Stimulated activated naive CD4-positive, alpha-beta T cell treated with Interleukin-2 at 50 U/mL for 16 hours (primary cell): ENCODE results near the gene MED12L.

Experiments used
- DNase-seq: peaks from one replicate; lab custom pipeline; 2025; lab: John Stamatoyannopoulos, UW

MED12L gene

DNA sequence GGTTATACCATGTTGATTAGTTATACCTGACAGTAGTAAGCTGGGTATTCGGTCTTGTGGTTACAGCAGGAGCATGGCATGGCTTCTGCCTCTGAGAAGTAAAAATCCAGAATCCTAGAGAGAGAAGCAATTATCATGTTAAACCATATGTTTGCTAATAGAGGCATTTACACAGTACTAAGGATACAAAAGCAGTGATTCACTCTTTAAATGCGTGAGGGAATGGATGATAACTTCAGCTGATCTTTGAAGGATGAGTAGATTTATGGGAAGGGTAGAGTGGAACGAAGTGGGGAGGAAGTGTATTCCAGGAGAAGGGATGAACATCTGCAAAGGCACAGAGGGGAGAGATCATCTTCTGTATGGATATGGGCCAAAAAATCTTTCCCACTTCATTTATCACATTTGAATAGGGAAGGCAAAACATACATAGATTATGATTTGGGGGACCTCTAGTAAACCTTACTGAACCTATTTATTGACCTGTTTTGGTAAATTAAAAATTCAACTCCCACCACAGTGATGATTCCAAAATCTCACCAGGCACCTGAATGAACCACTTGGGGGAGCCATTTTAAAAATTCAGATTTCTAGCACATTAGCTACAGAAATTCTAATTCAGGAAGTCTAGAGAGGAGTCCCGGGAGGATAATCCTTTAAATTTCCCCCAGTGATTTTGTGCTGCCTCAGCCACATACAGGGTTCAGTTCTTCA is 340.3 kb downstream of the MED12L start:
- no peak for DNase-seq

DNA sequence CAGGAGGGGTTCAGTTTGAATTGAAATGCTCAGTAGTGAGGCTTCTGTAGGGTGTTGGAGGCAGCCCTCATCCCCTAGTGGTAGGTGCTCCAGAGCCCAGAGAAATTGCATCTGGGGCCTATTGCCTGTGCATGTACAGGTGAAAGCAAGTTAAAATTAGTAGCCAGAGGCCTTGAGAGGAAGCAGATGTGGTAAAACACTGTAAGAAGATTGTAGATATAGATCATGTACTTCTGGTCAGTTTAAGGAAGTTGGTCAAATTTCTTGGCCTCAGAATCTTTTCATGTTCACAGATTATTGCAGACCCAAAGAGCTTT is 340.8 kb downstream of the MED12L start:
- DNase-seq: no peak

DNA sequence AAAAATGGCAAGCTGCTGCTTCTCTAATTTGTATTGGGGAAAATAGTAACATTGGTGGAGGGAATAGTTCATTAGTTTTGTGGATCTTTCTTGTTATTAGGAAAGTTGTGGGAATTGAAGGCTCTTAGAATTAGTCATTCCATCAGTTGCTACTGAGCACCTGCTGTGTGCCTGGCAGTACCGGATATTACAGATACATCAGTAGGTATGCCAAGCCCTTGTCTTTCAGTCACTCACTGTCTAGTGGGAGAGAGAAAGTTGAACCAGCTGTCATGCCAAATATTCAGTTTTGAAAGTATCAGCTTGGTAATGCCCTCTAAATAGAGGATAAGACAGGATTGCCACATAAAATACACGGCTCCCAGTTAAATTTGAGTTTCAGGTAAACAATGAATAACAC is 342.9 kb downstream of the MED12L start:
- DNase-seq: no peak

DNA sequence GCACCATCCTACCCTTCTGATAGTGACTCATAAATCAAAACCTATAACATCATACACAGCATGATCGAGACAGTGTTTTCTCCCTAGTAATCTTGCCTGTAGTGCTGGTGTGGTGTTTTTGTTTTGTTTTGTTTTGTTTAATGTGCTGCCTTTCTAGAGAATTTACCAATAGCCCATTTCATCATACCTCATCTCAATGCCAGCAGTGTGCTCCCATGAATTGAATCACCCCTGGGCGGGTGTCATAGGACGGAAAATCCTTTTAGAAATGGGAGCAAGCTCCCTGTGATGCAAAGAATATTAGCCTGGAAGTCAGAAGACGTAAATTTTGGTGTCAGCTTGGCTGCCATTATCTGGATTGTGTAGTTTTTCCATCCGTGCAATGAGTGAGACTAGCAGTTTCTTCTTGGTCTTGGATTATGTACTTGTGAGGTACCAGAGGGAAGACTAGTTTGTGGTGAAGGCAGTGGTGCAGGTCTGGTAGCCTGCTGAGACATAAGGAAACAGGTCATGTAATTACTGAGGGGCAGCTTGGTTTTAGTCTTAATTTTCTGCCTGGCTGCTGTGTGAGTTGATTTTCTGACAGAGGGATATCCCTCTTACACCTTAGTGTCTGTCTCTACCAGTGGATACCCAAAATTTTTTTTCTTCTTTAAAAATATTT is 345.5 kb downstream of the MED12L start:
- DNase-seq: no peak

DNA sequence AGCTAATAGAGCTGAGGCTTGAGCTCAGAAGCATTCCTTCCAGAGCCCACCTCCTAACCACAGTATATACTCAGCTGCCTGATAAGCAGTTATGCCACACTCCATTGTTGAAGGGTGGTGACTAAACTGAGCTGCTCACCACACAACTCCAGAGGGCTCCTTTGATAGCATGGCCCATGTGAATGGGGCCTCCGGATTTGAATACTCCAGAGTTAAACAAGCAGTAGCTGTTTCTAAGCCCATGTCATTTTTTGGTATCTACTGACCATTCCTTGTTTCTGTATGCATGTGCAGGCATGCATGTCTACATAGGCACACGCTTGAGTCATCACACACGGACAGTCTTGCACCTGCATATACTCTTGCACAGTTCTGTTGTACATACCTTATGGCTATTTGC is 346.5 kb downstream of the MED12L start:
- no peak for DNase-seq

DNA sequence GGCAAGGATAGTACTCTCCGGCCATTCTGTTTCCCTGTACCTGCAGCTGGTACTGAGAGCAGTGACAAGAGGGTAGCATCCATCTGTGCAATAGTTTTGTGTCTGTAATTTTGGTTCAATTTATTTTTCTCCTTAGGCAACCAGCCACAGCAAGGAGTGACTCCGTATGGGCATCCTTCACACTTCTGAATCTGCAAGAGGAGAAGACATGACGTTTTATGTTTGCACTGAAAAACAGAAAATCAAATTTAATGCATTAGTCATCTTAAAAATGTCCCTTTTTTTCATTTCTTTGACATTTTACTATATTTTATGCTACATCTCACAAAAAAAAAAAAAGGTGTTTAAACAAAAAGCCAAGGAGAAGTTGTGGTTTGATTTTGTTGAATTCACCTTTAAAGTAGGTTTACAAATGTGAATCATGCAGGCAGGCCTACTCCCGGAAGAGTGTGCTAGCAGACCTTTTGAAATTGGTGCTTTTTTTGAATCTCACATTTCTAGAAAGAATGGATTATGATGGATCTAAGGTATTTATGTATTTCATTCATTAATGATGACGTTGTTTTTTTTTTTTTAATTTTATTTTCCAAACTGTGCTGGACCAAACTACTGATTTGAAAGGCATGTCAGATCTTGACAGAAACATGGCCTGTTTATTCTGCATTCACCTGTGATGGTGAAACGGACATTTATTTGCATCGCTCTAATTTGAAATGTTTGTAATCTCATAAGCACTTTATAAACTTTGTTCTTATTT is 347.3 kb downstream of the MED12L start:
- no peak for DNase-seq

DNA sequence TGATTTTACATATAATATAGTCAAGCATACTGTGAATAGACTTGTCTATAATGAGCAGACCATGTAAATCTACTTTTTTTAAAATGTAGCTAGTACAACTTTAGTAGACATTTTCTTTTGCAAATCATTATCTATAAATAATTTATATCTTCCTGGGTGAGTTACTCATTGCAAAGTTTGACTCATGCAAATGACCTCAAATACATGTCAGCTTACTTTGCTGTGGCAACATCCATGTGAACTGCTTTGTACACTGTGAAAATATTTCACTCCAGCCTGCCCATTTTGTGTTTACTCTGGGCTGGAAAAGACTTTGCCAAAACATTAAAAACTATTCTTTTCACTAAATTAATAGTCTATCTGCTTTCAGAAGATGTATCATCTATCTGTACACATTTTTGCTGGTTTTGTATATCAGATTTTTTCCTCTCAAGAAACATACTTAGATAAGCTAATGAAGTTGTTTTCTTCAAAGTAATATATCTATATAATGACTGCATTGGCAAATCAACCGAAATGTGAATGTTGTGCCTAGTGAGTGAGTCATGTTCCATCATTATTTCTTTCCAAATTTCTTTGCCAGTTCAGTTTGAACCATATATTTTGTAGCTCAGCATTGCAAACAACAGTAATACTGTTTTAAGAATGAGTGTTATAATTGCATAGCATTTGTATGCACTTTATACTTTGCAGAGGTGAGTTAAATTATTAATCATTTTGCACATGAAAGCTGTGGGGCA is 348.9 kb downstream of the MED12L start:
- DNase-seq: no peak

DNA sequence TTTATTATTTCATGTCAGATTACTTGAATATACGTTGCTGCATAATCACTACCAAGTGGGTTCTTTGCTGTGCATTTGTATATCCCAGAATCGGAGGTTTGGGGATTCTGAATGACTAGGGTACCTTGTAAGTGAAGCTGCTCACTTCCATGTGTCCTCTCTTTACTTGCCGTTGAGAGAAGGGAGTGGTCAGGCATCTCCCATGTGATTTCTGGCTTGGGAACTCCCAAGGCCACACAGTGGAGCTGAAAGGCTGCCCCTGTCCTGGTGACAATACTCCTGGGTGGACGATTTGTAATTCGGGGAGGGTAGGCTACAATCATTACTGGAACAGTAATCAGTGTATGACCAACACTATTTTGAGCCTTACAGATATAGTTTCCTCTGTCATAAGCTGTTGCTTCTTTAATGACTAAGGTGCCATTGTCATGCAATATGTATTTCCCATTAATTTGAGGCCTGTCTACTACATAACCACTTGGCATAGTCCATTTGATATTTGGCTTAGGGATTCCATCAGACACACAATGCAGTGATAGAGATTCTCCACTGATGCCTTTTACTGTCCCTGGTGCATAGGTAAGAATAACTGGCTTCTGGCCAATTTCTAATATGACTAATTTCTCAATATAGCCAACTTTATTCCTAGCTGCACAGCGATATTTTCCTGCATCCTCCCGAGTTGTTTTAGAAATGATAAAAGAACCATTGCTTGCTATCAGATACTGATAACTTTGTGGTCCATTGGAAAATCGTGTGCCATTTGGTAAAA is 351.4 kb downstream of the MED12L start:
- no peak for DNase-seq

DNA sequence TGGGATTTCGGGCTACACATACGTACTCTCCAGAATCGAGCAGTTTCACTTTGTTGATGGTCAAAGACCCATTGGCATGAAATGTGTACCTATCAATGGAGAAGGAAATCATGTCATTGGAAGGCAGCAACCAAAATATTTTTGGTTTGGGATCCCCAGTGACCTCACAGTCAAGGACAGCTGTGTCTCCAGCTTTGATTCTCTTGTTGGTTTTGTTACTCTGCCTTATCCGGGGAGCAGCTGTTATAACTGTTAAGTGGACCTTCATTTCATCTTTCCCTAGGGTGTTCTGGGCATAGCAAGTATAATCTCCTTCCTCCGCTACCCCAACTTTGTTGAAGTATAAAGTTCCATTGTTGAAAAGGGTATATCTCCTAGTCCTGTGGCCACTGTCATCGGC is 352.4 kb downstream of the MED12L start:
- DNase-seq: no peak

DNA sequence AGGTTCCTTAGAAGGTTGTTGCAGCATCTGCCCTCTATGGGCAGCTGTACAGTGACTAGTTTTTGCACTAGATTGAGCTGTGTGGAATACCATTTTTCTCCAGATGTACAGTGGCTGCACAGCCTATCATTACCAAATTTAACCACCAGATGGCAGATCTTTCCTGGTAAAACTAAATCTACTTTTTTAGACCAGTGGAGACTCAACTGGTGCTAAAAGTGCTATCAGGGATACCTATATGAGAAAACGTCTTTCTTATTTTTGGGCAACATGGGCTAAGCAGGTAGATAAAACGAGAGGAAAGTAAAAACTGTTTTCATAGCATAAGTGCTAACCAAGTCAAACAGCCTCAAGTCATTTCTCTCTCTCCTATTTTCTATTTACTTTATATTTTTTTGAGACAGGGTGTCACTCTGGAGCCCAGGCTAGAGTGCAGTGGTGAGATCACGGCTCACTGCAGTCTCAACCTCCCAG is 354.2 kb downstream of the MED12L start:
- no peak for DNase-seq

DNA sequence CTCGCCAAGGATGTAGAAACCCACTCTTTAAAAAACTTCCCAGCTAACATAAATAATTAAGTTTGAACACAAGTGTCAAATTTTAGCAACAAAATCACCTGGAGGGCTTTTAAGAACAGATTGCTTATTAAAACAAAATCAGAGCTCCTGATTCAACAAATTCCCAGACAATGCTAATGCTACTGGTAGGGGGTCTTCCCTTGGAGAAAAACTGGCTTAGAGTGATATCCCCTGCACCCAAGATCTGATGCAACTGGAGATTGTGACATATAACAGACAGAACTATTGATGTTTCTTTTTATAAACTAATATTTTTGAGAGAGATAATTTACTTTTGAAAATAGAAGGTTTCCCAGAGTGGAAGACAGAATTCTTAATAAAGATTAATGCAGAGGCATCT is 355.5 kb downstream of the MED12L start:
- no peak for DNase-seq

DNA sequence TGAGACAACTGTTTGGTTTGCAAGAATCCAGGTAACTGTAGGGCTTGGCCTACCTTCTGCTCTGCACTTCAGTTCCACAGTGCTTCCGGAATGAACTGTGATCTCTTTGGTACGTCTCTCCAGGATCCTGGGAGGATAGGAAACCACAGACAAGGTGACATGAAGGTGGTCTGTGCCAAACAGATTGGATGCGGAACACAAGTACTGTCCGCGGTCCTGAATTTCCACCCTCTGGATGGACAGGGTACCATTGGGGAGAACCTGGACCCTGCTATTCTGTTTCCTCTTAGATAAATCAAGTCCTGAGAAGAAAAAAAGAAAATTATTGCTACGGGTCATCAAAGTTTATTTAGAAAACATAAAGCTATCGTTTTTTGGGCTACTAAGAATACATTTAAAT is 358.1 kb downstream of the MED12L start:
- no peak for DNase-seq

DNA sequence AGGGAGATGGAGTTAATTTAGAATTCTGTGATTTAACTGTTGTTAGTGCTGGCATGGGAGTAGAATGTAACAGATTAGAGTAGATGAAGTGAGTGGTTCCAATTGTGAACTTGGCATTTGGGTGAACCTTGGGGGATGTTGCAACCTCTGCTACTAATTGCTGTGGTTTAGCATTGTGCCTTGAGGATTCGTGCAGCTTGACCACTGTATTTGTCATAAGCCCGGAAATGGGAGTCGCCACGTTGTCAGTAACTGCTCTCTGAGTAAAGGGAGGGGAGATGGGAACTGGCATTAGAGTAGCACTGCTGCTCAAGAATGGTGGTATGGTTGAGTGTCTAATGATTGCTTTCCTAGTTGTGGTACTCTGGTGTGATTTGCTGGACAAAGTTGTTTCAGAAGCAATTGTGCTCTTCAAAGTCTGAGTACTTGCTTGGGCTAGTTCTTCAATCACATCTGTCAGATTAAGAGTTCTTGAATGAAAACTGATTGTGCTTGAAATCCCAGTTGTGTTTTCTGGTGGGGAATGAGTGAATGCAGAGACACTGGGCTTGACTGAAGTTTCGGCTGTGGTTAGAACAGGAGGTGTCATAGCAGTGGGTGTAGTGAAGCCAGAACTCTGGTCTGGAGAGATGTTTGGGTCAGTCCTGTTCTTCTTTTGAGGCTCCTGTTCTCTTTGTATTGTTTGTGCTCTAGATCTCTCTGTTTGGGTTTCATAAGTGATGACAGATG is 360.0 kb downstream of the MED12L start:
- no peak for DNase-seq

DNA sequence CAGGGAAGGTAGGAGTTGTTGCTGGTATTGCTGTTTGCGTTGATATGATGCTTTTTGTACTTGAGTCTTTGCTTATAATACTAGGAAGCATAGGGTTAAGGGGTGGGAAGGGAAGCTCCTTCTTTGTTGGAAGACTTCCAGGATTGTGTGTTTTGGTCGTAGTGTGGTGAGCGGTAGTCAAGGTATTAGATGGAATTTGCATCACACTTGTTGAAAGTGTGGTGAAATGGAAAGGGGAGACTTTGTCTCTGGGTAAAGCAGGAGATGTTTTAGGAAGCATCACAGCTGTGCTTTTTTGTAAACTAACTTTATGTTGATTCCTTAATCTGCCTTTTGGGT is 360.5 kb downstream of the MED12L start:
- DNase-seq: no peak

DNA sequence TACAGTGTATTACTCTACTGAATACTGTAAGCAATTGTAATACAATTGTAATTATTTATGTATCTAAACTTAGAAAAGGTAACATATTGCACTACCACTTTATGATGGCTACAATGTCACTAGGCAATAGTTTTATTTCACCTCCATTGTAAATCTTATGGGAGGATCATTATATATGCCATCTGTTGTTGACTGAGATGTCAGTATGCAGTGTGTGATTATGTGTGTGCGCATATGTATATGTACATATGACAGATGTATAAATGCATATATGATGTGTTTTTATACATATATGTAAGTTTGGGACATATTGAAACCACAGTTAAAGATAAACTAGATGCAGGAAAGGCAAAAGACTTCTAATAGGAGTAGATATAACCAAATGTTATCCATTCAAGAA is 366.9 kb downstream of the MED12L start:
- no peak for DNase-seq

DNA sequence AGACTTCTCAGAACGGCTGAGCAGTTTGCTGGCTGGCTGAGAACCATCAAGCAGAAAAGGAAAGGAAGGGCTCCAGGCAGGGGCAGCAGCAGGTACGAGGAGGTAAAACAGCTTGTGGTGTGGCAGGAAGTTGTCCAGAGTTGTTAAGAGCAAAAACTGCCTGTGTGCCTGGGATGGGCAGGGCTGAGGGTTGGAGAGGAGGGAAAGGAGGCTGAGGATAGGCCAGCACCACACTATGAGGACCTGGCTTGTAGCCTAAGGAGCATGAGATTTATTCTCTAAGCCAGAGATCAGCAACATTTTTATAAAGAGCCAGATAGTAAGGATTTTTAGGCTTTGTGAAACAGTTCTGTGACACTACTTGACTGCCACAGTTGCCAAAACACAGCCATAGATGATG is 367.4 kb downstream of the MED12L start:
- no peak for DNase-seq

DNA sequence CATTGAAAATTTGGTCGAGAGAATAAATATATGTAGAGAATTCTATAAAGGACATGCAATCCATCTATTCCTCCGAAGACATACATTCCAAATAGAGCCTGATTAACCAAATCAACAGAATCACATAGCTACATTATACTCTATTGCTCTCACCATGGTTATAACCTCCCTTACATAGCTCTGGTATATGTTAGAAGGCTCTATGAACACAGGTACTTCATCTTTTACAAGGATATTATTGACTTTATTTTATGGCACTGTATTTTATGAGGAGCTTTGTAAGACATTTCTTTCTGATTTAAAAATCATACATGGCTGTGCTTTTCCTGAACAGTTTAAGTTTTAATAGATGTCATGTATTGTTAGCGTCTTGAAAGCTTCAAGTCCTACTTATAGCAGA is 370.6 kb downstream of the MED12L start:
- DNase-seq: no peak

DNA sequence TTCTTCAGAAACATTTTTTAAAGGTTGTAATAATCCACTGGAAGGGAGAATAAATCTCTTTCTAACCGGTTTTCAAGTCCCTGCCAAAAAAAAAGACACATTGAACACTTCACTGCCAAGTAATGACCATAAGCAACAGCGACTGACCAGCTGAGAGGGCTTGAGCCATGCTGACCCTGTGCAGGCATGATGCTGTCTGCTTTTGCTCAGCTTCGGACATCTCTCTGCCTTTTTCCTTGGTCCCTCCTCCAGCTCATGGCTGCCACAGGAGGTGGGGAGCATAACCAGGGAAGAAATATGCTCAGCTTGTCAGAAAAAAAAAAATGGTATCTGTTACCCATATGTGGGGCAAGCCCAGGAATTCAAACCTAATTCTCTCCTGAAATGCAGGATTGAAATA is 373.9 kb downstream of the MED12L start:
- DNase-seq: no peak

DNA sequence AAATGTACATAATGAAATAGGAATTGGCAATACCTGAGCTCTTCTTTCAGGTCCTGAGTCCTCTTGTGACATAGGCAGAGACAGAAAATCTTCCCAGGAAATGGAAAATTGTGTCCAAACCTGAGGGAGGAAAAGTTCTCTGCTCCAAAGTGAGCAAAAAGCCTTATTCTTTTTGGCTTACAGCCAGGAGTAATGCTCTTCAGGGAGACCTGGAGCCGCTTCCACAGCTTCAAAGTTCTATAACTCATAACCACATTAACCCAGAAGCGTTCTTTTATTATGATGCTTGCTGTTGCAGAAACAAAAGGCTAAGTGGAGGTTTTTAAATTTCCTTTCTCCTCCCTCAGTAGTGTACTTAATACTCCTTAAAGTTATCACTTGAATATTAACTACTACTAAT is 374.8 kb downstream of the MED12L start:
- DNase-seq: no peak

DNA sequence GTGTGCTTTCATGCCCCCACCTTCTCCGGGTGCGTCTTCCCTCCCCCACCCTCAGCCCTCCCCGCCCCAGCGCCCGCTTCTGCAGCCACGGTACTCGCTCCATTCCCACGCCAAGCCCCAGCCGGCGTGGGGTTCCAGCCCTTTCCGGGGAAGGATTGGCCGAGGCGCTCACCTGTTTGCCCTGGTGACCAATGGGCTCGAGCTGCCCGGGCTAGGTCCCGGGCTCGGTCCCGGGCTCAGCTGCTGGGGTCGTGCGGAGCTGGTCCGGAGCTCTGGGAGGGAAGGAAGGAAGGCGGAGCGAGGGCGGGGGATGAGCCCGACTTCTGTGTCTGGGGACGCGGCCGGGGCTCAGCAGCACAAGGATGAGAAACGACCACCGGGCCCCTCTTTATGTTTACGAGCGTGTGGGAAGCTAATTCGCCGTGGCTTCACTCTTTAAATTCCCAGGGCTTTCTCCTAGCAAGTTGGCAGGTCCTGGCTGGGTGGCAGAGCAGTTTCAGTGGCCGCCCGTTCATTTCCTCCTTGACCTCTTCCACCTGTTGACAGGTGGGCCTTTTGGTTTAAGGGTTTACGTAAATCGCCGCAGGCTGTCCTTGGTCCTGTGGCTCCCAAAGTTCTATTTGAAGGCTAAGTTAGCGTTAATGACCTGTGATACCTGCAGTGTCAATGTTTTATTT is 375.4 kb downstream of the MED12L start, which contains the start of gene IGSF10:
TSS of gene IGSF10 (minus strand) at position 288 of the 677 bp plus-strand sequence. CDS start 2,352 bp downstream, outside the sequence.
- DNase-seq: no peak
